Thyroid gland (tissue), 4 donors: ENCODE measurements around the gene FXR2.

ENCODE experiments used
- CTCF ChIP-seq, 6 experiments: fragments of 200-600 bp in 3 of 6; fragments of 450-650 bp in 3 of 6; sonication (generic) in 3 of 6; IDR thresholded peaks; one replicate each; pipeline ENCODE4 v1.5.1; 2016 to 2019; ENCODE audit warnings: antibody characterized with exemption in 6 of 6, mild to moderate bottlenecking in 2 of 6, inconsistent platforms in 1 of 6, moderate library complexity in 1 of 6
- POLR2A ChIP-seq, 2 donors: fragments of 450-650 bp; IDR thresholded peaks; one replicate each; pipeline ENCODE4 v1.6.1; 2017; ENCODE audit warnings: antibody characterized with exemption in 2 of 2, mild to moderate bottlenecking in 2 of 2, moderate library complexity in 1 of 2

GRCh38 chr17:7560172-7561027, 54.3 kb downstream of the FXR2 start:
- peak in 5 of 6 experiments; percentile 37 to 51 (median 48) for TF ChIP-seq CTCF (IDR thresholded peaks at IDR 0.05)
- no peak for TF ChIP-seq POLR2A (IDR thresholded peaks at IDR 0.05)
